HepG2 (cell line): ENCODE results near the gene PFDN5. TPM values are rescaled to one million over a fixed set of nuclear protein-coding genes. Genes with fewer than 3 reads are reported as not detected.
A peak's percentile ranks its signal among the peaks of the same experiment; 100 is the strongest.

Source experiments
- DRAP1 ChIP-seq: IDR thresholded peaks from 2 replicates; pipeline ENCODE4 v1.6.1; 2016; ENCODE audit warnings: missing genetic modification reagents, missing compliant biosample characterization
- FOXA3 ChIP-seq: IDR thresholded peaks from 2 replicates; pipeline ENCODE4 v1.6.1; 2016; ENCODE audit warnings: missing genetic modification reagents, missing compliant biosample characterization
- GZF1 ChIP-seq: sonication (generic); formaldehyde crosslinking; IDR thresholded peaks from 2 replicates; pipeline ENCODE4 v1.5.1; 2020; ENCODE audit warnings: mild to moderate bottlenecking, missing genetic modification reagents
- IRF1 ChIP-seq: sonication (generic); formaldehyde crosslinking; IDR thresholded peaks from 2 replicates; pipeline ENCODE4 v1.4.0; 2020; ENCODE audit warnings: low read depth, mild to moderate bottlenecking, missing genetic modification reagents
- IRX3 ChIP-seq: sonication (generic); formaldehyde crosslinking; IDR thresholded peaks from 2 replicates; pipeline ENCODE4 v1.8.1; 2023; ENCODE audit warnings: mild to moderate bottlenecking, low read depth, missing genetic modification reagents, borderline replicate concordance
- LCORL ChIP-seq, 2 experiments: fragments of 450-650 bp in 1 of 2; sonication (generic) in 1 of 2; formaldehyde crosslinking in 1 of 2; IDR thresholded peaks; 2 replicates each; pipeline versions ENCODE4 v1.5.0 to v1.6.1; 2017 to 2020; ENCODE audit warnings: antibody characterized with exemption in 1 of 2, missing genetic modification reagents in 1 of 2
- RBAK ChIP-seq: sonication (generic); formaldehyde crosslinking; IDR thresholded peaks from 2 replicates; pipeline ENCODE4 v1.5.1; 2020; ENCODE audit warnings: mild to moderate bottlenecking, missing genetic modification reagents
- ZEB1 ChIP-seq: IDR thresholded peaks from 2 replicates; pipeline ENCODE4 v1.6.1; 2012; ENCODE audit warnings: mild to moderate bottlenecking, low read depth, inconsistent platforms; ENCODE audit not compliant: insufficient replicate concordance
- ZFP62 ChIP-seq: sonication (generic); formaldehyde crosslinking; IDR thresholded peaks from 2 replicates; pipeline ENCODE4 v1.4.0; 2020; ENCODE audit warnings: missing genetic modification reagents
- ZFYVE20 ChIP-seq: sonication (generic); formaldehyde crosslinking; IDR thresholded peaks from 2 replicates; pipeline ENCODE4 v1.8.0; 2023; ENCODE audit warnings: low read depth, mild to moderate bottlenecking, moderate library complexity, missing genetic modification reagents, borderline replicate concordance
- ZNF207 ChIP-seq: fragments of 450-650 bp; IDR thresholded peaks from 2 replicates; pipeline ENCODE4 v1.6.1; 2016; ENCODE audit warnings: antibody characterized with exemption, borderline replicate concordance
- ZNF256 ChIP-seq: sonication (generic); formaldehyde crosslinking; conservative IDR thresholded peaks from 2 replicates; pipeline ENCODE4 v1.4.0; 2020; ENCODE audit warnings: missing genetic modification reagents
- ZNF547 ChIP-seq: sonication (generic); formaldehyde crosslinking; IDR thresholded peaks from 2 replicates; pipeline ENCODE4 v1.5.1; 2020; ENCODE audit warnings: mild to moderate bottlenecking, missing genetic modification reagents
- ZNF576 ChIP-seq: sonication (generic); formaldehyde crosslinking; IDR thresholded peaks from 2 replicates; pipeline ENCODE4 v1.4.0; 2020; ENCODE audit warnings: mild to moderate bottlenecking, missing genetic modification reagents
- ZNF780A ChIP-seq: sonication (generic); formaldehyde crosslinking; IDR thresholded peaks from 2 replicates; pipeline ENCODE4 v1.8.0; 2022; ENCODE audit warnings: mild to moderate bottlenecking, missing genetic modification reagents, moderate library complexity
- ZSCAN22 ChIP-seq: sonication (generic); formaldehyde crosslinking; IDR thresholded peaks from 2 replicates; pipeline ENCODE4 v1.4.0; 2020; ENCODE audit warnings: mild to moderate bottlenecking, missing genetic modification reagents
- ZXDC ChIP-seq: sonication (generic); formaldehyde crosslinking; IDR thresholded peaks from 2 replicates; pipeline ENCODE4 v1.5.0; 2020; ENCODE audit warnings: mild to moderate bottlenecking, missing genetic modification reagents
- polyA plus RNA-seq, 8 experiments: library from polyadenylated mRNA; depleted of rRNA in 3 of 8; stranded (reverse) in 7 of 8; unstranded in 1 of 8; fragments of >200 nt; fragmentation: Illumina TruSeq in 4 of 8; extraction: Trizol in 4 of 8; gene quantifications; 2 replicates each; pipeline versions ENCODE4 v1.2.1 to v1.2.3, GENCODE V29; 2011 to 2016; ENCODE audit warnings: low read depth in 4 of 8, missing spikeins in 1 of 8, mixed read lengths in 1 of 8; ENCODE audit not compliant: insufficient read depth in 1 of 8
- total RNA-seq, 5 experiments: library from RNA; depleted of rRNA; stranded (reverse); fragments of >200 nt; fragmentation: Illumina TruSeq; extraction: Trizol; gene quantifications; 2 replicates each; pipeline ENCODE4 v1.2.3, GENCODE V29; 2016; ENCODE audit warnings: low read depth in 1 of 5
- TF ChIP-seq, protein P1 (sequence below): sonication (generic); formaldehyde crosslinking; IDR thresholded peaks from 2 replicates; pipeline ENCODE4 v1.4.0; 2020; ENCODE audit warnings: missing genetic modification reagents
- TF ChIP-seq, protein P2 (sequence below): sonication (generic); formaldehyde crosslinking; IDR thresholded peaks from 2 replicates; pipeline ENCODE4 v1.4.0; 2020; ENCODE audit warnings: missing genetic modification reagents, borderline replicate concordance

PFDN5 gene
- total and polyA plus RNA-seq, 2 of the 13 experiments (the other 11 are each of a cell fraction or from before 2014, with no cell fraction given): 449 to 462 TPM

DNA sequence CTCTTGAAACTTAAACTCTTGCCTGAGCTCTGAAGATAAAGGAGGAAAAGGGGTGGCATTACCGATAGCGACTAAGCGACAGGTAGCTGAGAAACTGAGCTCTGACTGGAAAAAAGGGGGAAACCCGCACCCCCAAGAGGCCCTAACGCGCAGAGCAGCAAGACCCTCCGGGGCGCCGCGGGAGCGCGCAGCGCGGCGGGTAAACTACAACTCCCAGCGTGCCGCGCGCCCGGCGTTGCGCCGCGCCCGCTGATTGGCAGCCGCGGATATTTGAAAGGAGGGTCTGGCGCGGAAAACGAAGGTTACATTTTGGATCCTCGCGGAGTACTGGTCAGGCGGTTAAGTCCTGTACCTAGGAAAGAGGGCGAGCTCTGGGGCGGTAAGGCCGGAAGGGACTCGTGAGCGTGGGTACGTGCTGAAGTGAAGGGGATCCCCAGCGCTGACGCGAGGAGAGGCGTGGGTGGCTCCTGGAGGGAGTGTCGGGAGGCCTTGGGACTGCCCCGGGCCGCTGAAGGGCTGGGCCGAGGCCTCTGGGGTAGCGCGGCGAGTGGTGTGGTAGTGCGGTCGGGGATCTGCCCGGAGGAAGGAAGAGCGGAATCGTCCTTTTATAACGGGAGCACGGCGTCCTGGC is 27.2 kb upstream of the PFDN5 start, which contains the start of gene ESPL1 (continued):
- TF ChIP-seq ZXDC (CRISPR knock-in tag) (no peak), ZNF576 (no peak), ZFYVE20 (0 out of 2 replicates have a peak, but pooled peaks have one; percentile 37), DRAP1 (CRISPR knock-in tag) (peak; percentile 49; the same call in 1 of the 2 replicates), IRF1 (CRISPR knock-in tag) (no peak), ZFP62 (CRISPR knock-in tag) (no peak), ZNF547 (CRISPR knock-in tag) (no peak), RBAK (no peak), IRX3 (CRISPR knock-in tag) (no peak), ZNF207 (no peak), ZNF780A (no peak), LCORL (IDR thresholded peaks at IDR 0.05) (no peak), LCORL (CRISPR knock-in tag; IDR thresholded peaks at IDR 0.05) (peak; percentile 49; the same call in 1 of the 2 replicates), FOXA3 (CRISPR knock-in tag) (no peak; the same call in 1 of the 2 replicates), GZF1 (no peak), ZNF256 (CRISPR knock-in tag) (no peak), ZSCAN22 (CRISPR knock-in tag) (no peak), ZEB1 (peak; percentile 48)
- TF ChIP-seq, protein P1, sequence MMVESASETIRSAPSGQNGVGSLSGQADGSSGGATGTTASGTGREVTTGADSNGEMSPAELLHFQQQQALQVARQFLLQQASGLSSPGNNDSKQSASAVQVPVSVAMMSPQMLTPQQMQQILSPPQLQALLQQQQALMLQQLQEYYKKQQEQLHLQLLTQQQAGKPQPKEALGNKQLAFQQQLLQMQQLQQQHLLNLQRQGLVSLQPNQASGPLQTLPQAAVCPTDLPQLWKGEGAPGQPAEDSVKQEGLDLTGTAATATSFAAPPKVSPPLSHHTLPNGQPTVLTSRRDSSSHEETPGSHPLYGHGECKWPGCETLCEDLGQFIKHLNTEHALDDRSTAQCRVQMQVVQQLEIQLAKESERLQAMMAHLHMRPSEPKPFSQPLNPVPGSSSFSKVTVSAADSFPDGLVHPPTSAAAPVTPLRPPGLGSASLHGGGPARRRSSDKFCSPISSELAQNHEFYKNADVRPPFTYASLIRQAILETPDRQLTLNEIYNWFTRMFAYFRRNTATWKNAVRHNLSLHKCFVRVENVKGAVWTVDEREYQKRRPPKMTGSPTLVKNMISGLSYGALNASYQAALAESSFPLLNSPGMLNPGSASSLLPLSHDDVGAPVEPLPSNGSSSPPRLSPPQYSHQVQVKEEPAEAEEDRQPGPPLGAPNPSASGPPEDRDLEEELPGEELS: no peak
- TF ChIP-seq, protein P2, sequence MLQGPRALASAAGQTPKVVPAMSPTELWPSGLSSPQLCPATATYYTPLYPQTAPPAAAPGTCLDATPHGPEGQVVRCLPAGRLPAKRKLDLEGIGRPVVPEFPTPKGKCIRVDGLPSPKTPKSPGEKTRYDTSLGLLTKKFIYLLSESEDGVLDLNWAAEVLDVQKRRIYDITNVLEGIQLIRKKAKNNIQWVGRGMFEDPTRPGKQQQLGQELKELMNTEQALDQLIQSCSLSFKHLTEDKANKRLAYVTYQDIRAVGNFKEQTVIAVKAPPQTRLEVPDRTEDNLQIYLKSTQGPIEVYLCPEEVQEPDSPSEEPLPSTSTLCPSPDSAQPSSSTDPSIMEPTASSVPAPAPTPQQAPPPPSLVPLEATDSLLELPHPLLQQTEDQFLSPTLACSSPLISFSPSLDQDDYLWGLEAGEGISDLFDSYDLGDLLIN: no peak
